ENCODE data around the gene COTL1. TPM values are rescaled to one million over a fixed set of nuclear protein-coding genes. Genes with fewer than 3 reads are reported as not detected.

COTL1 gene
- total and polyA plus RNA-seq, 4 donors, result 12.0 to 59.5 (median 23.0) TPM

DNA sequence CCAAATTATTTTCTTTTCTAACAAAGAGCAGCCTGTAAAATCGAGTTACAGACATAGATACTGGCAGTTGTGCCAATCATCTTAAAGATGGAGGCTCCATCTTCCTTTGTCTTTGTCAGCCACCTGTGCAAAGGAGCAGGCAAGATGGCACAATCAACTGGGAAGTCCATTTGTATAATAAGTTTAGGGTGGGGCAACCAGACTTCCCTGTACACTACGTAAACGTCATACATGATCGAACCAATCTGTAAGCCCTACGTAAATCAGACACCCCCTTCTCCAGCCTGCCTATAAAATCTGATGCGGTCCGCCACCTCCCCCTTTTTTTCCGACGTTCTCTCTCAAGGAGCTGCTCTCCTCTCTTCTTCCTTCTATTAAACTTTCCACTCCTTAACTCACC is 82.0 kb downstream of the COTL1 start:
- WGBS, result 91% methylated on average over 9 of the region's 9 CpGs
- no peak for DNase-seq (ENCODE audit: low spot score)
- Histone ChIP-seq H3K27ac (ENCODE audit: low read depth in 1 of 2, low read length in 2 of 2) (no peak overlapping the region), H3K4me3 (ENCODE audit: low read depth in 1 of 3, low read length in 3 of 3) (no peak overlapping the region), H3K9ac (ENCODE audit: low read depth in 1 of 2, low read length in 2 of 2) (no peak overlapping the region), H3K36me3 (ENCODE audit: control insufficient read depth in 4 of 4, insufficient read depth in 3 of 4, low read depth in 1 of 4, low read length in 3 of 4) (no peaks in the 10 kb centered on the region), H3K9me3 (ENCODE audit: control insufficient read depth in 4 of 4, low read length in 3 of 4) (no peaks in the 10 kb centered on the region), H3K4me1 (ENCODE audit: control insufficient read depth in 4 of 4, insufficient read depth in 4 of 4, low read length in 3 of 4) (peaks cover 0 to 2% (median 0%) of the 10 kb centered on the region in 4 donors), H3K27me3 (ENCODE audit: control insufficient read depth in 4 of 4, insufficient read depth in 4 of 4, low read length in 3 of 4) (no peaks in the 10 kb centered on the region)
- no peak for TF ChIP-seq NR2F2 (IDR thresholded peaks at IDR 0.05)
- no peak for TF ChIP-seq RAD21 (IDR thresholded peaks at IDR 0.05)
- TF ChIP-seq GABPA (IDR thresholded peaks at IDR 0.05 in 1 of 2, conservative IDR thresholded peaks at IDR 0.05 in 1 of 2), result no peak
- TF ChIP-seq RXRA (IDR thresholded peaks at IDR 0.05), result no peak
- no peak for TF ChIP-seq HNF4G (IDR thresholded peaks at IDR 0.05)
- no peak for TF ChIP-seq FOXA1 (IDR thresholded peaks at IDR 0.05)
- no peak for TF ChIP-seq EGR1 (IDR thresholded peaks at IDR 0.05; ENCODE audit: low read depth in 2 of 2)
- TF ChIP-seq, protein P1, sequence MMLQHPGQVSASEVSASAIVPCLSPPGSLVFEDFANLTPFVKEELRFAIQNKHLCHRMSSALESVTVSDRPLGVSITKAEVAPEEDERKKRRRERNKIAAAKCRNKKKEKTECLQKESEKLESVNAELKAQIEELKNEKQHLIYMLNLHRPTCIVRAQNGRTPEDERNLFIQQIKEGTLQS (IDR thresholded peaks at IDR 0.05), result no peak
- TF ChIP-seq, protein P2, sequence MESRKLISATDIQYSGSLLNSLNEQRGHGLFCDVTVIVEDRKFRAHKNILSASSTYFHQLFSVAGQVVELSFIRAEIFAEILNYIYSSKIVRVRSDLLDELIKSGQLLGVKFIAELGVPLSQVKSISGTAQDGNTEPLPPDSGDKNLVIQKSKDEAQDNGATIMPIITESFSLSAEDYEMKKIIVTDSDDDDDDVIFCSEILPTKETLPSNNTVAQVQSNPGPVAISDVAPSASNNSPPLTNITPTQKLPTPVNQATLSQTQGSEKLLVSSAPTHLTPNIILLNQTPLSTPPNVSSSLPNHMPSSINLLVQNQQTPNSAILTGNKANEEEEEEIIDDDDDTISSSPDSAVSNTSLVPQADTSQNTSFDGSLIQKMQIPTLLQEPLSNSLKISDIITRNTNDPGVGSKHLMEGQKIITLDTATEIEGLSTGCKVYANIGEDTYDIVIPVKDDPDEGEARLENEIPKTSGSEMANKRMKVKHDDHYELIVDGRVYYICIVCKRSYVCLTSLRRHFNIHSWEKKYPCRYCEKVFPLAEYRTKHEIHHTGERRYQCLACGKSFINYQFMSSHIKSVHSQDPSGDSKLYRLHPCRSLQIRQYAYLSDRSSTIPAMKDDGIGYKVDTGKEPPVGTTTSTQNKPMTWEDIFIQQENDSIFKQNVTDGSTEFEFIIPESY (IDR thresholded peaks at IDR 0.05), result no peak
- TF ChIP-seq TAF1 (conservative IDR thresholded peaks at IDR 0.05), result no peak
- TF ChIP-seq, protein P3, sequence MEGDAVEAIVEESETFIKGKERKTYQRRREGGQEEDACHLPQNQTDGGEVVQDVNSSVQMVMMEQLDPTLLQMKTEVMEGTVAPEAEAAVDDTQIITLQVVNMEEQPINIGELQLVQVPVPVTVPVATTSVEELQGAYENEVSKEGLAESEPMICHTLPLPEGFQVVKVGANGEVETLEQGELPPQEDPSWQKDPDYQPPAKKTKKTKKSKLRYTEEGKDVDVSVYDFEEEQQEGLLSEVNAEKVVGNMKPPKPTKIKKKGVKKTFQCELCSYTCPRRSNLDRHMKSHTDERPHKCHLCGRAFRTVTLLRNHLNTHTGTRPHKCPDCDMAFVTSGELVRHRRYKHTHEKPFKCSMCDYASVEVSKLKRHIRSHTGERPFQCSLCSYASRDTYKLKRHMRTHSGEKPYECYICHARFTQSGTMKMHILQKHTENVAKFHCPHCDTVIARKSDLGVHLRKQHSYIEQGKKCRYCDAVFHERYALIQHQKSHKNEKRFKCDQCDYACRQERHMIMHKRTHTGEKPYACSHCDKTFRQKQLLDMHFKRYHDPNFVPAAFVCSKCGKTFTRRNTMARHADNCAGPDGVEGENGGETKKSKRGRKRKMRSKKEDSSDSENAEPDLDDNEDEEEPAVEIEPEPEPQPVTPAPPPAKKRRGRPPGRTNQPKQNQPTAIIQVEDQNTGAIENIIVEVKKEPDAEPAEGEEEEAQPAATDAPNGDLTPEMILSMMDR (IDR thresholded peaks at IDR 0.05; ENCODE audit: low read depth, low read length, missing input control), result no peak
- TF ChIP-seq, protein P4, sequence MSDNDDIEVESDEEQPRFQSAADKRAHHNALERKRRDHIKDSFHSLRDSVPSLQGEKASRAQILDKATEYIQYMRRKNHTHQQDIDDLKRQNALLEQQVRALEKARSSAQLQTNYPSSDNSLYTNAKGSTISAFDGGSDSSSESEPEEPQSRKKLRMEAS (IDR thresholded peaks at IDR 0.05), result no peak
- TF ChIP-seq SP1 (IDR thresholded peaks at IDR 0.05), result no peak
- TF ChIP-seq JUND (IDR thresholded peaks at IDR 0.05), result no peak
- TF ChIP-seq, protein P5, sequence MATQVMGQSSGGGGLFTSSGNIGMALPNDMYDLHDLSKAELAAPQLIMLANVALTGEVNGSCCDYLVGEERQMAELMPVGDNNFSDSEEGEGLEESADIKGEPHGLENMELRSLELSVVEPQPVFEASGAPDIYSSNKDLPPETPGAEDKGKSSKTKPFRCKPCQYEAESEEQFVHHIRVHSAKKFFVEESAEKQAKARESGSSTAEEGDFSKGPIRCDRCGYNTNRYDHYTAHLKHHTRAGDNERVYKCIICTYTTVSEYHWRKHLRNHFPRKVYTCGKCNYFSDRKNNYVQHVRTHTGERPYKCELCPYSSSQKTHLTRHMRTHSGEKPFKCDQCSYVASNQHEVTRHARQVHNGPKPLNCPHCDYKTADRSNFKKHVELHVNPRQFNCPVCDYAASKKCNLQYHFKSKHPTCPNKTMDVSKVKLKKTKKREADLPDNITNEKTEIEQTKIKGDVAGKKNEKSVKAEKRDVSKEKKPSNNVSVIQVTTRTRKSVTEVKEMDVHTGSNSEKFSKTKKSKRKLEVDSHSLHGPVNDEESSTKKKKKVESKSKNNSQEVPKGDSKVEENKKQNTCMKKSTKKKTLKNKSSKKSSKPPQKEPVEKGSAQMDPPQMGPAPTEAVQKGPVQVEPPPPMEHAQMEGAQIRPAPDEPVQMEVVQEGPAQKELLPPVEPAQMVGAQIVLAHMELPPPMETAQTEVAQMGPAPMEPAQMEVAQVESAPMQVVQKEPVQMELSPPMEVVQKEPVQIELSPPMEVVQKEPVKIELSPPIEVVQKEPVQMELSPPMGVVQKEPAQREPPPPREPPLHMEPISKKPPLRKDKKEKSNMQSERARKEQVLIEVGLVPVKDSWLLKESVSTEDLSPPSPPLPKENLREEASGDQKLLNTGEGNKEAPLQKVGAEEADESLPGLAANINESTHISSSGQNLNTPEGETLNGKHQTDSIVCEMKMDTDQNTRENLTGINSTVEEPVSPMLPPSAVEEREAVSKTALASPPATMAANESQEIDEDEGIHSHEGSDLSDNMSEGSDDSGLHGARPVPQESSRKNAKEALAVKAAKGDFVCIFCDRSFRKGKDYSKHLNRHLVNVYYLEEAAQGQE (IDR thresholded peaks at IDR 0.05), result no peak

DNA sequence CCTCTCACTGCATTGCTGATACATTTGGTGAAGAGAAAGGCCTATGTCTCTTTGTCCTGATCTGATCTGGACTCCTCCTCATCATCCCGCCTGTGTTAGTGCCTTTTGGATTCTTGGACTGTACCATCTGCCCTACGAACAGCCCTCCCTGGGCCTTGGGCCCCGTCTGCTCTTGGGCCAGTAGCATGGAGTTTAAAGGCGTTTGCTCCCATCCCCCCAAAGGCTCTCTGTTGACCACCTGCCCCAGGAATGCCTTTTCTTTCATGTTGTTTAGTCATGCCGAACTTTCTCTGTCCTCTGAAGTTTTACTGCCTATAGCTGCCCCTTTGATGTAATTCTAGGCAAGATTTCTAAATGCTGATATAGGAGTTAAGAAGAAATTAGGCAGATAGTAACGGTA is 82.5 kb downstream of the COTL1 start:
- WGBS, result 65% methylated on average over 6 of the region's 6 CpGs
- Histone ChIP-seq H3K9ac (ENCODE audit: low read depth in 1 of 2, low read length in 2 of 2) (no peak overlapping the region), H3K27me3 (ENCODE audit: control insufficient read depth in 4 of 4, insufficient read depth in 4 of 4, low read length in 3 of 4) (no peaks in the 10 kb centered on the region), H3K9me3 (ENCODE audit: control insufficient read depth in 4 of 4, low read length in 3 of 4) (no peaks in the 10 kb centered on the region), H3K4me3 (ENCODE audit: low read depth in 1 of 3, low read length in 3 of 3) (no peak overlapping the region), H3K27ac (ENCODE audit: low read depth in 1 of 2, low read length in 2 of 2) (no peak overlapping the region), H3K4me1 (ENCODE audit: control insufficient read depth in 4 of 4, insufficient read depth in 4 of 4, low read length in 3 of 4) (peaks cover 0 to 2% (median 0%) of the 10 kb centered on the region in 4 donors), H3K36me3 (ENCODE audit: control insufficient read depth in 4 of 4, insufficient read depth in 3 of 4, low read depth in 1 of 4, low read length in 3 of 4) (no peaks in the 10 kb centered on the region)
- DNase-seq (ENCODE audit: low spot score), result no peak
- no peak for TF ChIP-seq FOXA2 (IDR thresholded peaks at IDR 0.05)
- no peak for TF ChIP-seq TAF1 (conservative IDR thresholded peaks at IDR 0.05)
- TF ChIP-seq EGR1 (IDR thresholded peaks at IDR 0.05; ENCODE audit: low read depth in 2 of 2), result no peak
- no peak for TF ChIP-seq GABPA (IDR thresholded peaks at IDR 0.05 in 1 of 2, conservative IDR thresholded peaks at IDR 0.05 in 1 of 2)
- TF ChIP-seq, protein P2 (IDR thresholded peaks at IDR 0.05), result no peak
- TF ChIP-seq RAD21 (IDR thresholded peaks at IDR 0.05), result no peak
- TF ChIP-seq, protein P4 (IDR thresholded peaks at IDR 0.05), result no peak
- TF ChIP-seq FOXA1 (IDR thresholded peaks at IDR 0.05), result no peak
- TF ChIP-seq NR2F2 (IDR thresholded peaks at IDR 0.05), result no peak
- TF ChIP-seq HNF4A (conservative IDR thresholded peaks at IDR 0.05), result no peak
- TF ChIP-seq YY1 (IDR thresholded peaks at IDR 0.05), result no peak
- no peak for TF ChIP-seq RXRA (IDR thresholded peaks at IDR 0.05)
- TF ChIP-seq, protein P5 (IDR thresholded peaks at IDR 0.05), result no peak
- no peak for TF ChIP-seq SP1 (IDR thresholded peaks at IDR 0.05)

Measured in liver (tissue), 9 donors.